Stomach (tissue), 9 donors: ENCODE results near the gene TCF12. TPM values are rescaled to one million over a fixed set of nuclear protein-coding genes. Genes with fewer than 3 reads are reported as not detected.

Experiments
- DNase-seq, 2 donors: peaks; one replicate each; pipeline versions ENCODE4 v3.0.0 to v3.0.0-alpha.2; 2013 to 2019
- H3K27ac ChIP-seq, 5 donors: fragments of 200-600 bp in 4 of 5; sonication (generic) in 4 of 5; one replicate each; pipeline ENCODE4 v1.5.1; 2013 to 2019; ENCODE audit warnings: mild to moderate bottlenecking in 1 of 5, moderate library complexity in 1 of 5
- H3K27me3 ChIP-seq, 3 donors: fragments of 200-600 bp; sonication (generic); one replicate each; pipeline ENCODE4 v1.5.1; 2017 to 2019; ENCODE audit warnings: mixed run types in 1 of 3
- H3K36me3 ChIP-seq, 4 donors: fragments of 200-600 bp; sonication (generic); 1 replicate in 3 of 4; 2 replicates in 1 of 4; pipeline ENCODE4 v1.5.1; 2016 to 2019
- H3K4me1 ChIP-seq, 4 donors: fragments of 200-600 bp; sonication (generic); one replicate each; pipeline ENCODE4 v1.5.1; 2016 to 2019
- H3K4me3 ChIP-seq, 4 donors: fragments of 200-600 bp; sonication (generic) in 3 of 4; one replicate each; pipeline ENCODE4 v1.5.1; 2016 to 2019; ENCODE audit warnings: mild to moderate bottlenecking in 1 of 4
- H3K9me3 ChIP-seq, 4 donors: fragments of 200-600 bp; sonication (generic); one replicate each; pipeline ENCODE4 v1.5.1; 2016 to 2019
- EP300 ChIP-seq: sonication (generic); formaldehyde crosslinking; IDR thresholded peaks from one replicate; pipeline ENCODE4 v1.6.1; 2017; ENCODE audit warnings: antibody characterized with exemption
- POLR2A ChIP-seq, 4 donors: fragments of 450-650 bp; IDR thresholded peaks; one replicate each; pipeline ENCODE4 v1.6.1; 2016; ENCODE audit warnings: antibody characterized with exemption in 4 of 4, control low read depth in 2 of 4, mild to moderate bottlenecking in 1 of 4, moderate library complexity in 1 of 4
- POLR2AphosphoS5 ChIP-seq, 3 donors: sonication (generic); formaldehyde crosslinking; IDR thresholded peaks; one replicate each; pipeline ENCODE4 v1.6.1; 2016; ENCODE audit warnings: antibody characterized with exemption in 3 of 3
- WGBS, 5 donors: extraction: QIAGEN DNeasy Blood & Tissue Kit in 3 of 5; methylation state at CpG; one replicate each; pipeline versions ENCODE4 v1.1.5 to v1.1.7; 2013 to 2018; 5-methylcytosine and 5-hydroxymethylcytosine counted together
- intact Hi-C: fragments of 100-400 bp; cut with DNase I; formaldehyde crosslinking; loops from one replicate; pipeline ENCODE4 v1.15.1; 2023; ENCODE audit warnings: low total_unique reads
- polyA plus RNA-seq, 3 donors: library from polyadenylated mRNA; stranded (reverse); fragments of 200-250 nt; gene quantifications; one replicate each; pipeline ENCODE4 v1.2.3, GENCODE V29; 2013
- total RNA-seq, 5 donors: library from RNA; depleted of rRNA; stranded (reverse); fragments of >200 nt; gene quantifications; one replicate each; pipeline versions ENCODE4 v1.1.0 to v1.2.3, GENCODE V29; 2014 to 2016
- TF ChIP-seq, protein P1 (sequence below), 7 experiments: fragments of 450-650 bp in 4 of 7; fragments of 200-600 bp in 3 of 7; sonication (generic) in 3 of 7; IDR thresholded peaks; one replicate each; pipeline ENCODE4 v1.5.1; 2016 to 2019; ENCODE audit warnings: antibody characterized with exemption in 7 of 7, control low read depth in 2 of 7, mild to moderate bottlenecking in 1 of 7
- donor health status: healthy with polysubstance abuse.
- donor health status: Bipolar disorder and iron deficiency.
- donor health status: healthy.

TCF12 gene
- total and polyA plus RNA-seq, 8 donors: 11.2 to 462 (median 130) TPM

DNA sequence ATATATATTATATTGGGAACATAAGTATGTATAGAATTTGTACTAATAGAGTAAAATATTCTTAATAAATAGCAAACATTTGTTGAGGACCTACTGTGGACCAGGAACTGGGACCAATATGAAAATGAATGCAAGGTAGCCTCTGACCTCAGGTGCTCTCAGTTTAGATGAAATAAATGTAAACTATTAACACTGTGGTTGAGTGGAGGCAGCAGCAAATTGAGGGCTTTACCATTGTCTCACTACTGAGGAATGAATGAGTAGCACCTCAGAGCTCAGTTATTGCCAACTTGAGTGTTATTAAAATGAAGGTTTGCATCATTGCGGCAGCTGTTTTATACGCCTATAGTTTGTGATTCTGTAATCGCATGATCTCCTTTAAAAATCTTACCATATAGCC is 366.9 kb downstream of the TCF12 start:
- intact Hi-C loops: no loop called here
- no peak overlapping the region for H3K4me3 ChIP-seq
- 91 to 99% (median 97%) methylated on average over 3 of the region's 3 CpGs for WGBS, 5 donors
- no peak for TF ChIP-seq EP300
- TF ChIP-seq POLR2AphosphoS5 (IDR thresholded peaks at IDR 0.05): no peak
- TF ChIP-seq, protein P1, sequence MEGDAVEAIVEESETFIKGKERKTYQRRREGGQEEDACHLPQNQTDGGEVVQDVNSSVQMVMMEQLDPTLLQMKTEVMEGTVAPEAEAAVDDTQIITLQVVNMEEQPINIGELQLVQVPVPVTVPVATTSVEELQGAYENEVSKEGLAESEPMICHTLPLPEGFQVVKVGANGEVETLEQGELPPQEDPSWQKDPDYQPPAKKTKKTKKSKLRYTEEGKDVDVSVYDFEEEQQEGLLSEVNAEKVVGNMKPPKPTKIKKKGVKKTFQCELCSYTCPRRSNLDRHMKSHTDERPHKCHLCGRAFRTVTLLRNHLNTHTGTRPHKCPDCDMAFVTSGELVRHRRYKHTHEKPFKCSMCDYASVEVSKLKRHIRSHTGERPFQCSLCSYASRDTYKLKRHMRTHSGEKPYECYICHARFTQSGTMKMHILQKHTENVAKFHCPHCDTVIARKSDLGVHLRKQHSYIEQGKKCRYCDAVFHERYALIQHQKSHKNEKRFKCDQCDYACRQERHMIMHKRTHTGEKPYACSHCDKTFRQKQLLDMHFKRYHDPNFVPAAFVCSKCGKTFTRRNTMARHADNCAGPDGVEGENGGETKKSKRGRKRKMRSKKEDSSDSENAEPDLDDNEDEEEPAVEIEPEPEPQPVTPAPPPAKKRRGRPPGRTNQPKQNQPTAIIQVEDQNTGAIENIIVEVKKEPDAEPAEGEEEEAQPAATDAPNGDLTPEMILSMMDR (IDR thresholded peaks at IDR 0.05): no peak
- no peak for TF ChIP-seq POLR2A (IDR thresholded peaks at IDR 0.05)
- H3K27me3 ChIP-seq: no peaks in the 10 kb centered on the region
- H3K4me1 ChIP-seq: no peaks in the 10 kb centered on the region
- peaks cover 31 to 94% (median 86%) of the 10 kb centered on the region in 4 donors for H3K36me3 ChIP-seq
- H3K27ac ChIP-seq: no peak overlapping the region
- no peak for DNase-seq
- H3K9me3 ChIP-seq: no peaks in the 10 kb centered on the region

DNA sequence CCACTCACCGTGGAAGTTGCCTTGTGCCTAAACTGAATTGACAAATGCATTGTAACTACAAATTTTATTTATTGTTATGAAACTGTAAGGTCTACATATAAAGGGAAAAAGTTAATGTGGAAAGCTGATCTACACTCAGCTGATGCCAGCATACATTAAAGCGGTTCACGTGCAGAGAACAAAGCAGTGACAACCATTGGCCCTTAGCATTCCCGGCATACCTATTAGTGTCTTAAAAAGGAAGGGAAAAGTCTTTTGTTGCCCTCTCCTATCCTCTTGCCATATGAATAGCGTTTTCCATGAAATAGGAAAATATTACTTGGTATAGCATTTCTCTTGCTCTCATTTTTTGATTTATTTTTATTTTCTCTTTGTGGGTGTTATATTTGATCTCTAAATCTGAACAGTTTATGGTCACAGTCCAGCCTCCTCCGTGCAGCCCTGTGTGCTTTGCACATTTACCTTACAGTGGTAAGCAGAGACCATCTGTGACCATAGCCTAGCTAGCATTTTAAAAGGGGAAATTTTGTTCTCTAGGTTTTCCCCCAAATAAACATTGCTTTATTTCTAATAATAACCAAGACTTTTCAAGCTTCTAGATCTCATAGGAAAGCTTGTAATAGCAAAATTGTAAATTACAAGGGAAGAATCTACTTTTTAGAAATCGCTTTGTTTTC is 368.1 kb downstream of the TCF12 start:
- Histone ChIP-seq H3K27ac (no peak overlapping the region), H3K4me3 (no peak overlapping the region), H3K36me3 (peaks cover 31 to 98% (median 86%) of the 10 kb centered on the region in 4 donors), H3K27me3 (no peaks in the 10 kb centered on the region), H3K4me1 (no peaks in the 10 kb centered on the region), H3K9me3 (no peaks in the 10 kb centered on the region)
- no peak for DNase-seq
- TF ChIP-seq POLR2AphosphoS5 (IDR thresholded peaks at IDR 0.05) (no peak), EP300 (no peak)
- TF ChIP-seq, protein P1 (IDR thresholded peaks at IDR 0.05): no peak
- WGBS, 5 donors: 89 to 93% (median 91%) methylated on average over 7 of the region's 7 CpGs
- intact Hi-C loops: no loop called here

DNA sequence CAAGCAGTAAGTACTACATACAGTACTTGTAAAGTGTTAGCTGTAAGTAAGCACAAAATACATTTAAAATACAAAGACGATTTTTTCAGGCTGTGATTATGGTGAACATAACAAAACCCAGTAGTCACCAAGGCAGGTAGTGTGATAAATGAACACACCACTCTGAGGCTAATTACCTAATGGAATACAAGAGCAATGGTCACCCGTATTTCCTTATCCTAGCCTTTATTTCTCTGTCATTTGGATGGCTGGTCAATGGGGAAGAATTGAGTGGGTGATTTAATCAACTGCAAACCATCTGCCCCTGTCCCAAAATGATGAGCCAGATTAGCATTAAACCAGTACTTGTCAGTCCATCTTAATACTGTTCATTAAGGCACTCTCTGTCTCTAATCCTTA is 368.7 kb downstream of the TCF12 start:
- Histone ChIP-seq H3K4me3 (no peak overlapping the region), H3K27me3 (no peaks in the 10 kb centered on the region), H3K36me3 (peaks cover 31 to 95% (median 82%) of the 10 kb centered on the region in 4 donors), H3K27ac (no peak overlapping the region), H3K9me3 (no peaks in the 10 kb centered on the region), H3K4me1 (no peaks in the 10 kb centered on the region)
- no peak for DNase-seq
- intact Hi-C loops: no loop called here
- WGBS, 5 donors: 58 to 78% (median 75%) methylated on average over 2 of the region's 2 CpGs
- no peak for TF ChIP-seq POLR2A (IDR thresholded peaks at IDR 0.05)
- TF ChIP-seq, protein P1 (IDR thresholded peaks at IDR 0.05): no peak
- TF ChIP-seq EP300: no peak
- TF ChIP-seq POLR2AphosphoS5 (IDR thresholded peaks at IDR 0.05): no peak

DNA sequence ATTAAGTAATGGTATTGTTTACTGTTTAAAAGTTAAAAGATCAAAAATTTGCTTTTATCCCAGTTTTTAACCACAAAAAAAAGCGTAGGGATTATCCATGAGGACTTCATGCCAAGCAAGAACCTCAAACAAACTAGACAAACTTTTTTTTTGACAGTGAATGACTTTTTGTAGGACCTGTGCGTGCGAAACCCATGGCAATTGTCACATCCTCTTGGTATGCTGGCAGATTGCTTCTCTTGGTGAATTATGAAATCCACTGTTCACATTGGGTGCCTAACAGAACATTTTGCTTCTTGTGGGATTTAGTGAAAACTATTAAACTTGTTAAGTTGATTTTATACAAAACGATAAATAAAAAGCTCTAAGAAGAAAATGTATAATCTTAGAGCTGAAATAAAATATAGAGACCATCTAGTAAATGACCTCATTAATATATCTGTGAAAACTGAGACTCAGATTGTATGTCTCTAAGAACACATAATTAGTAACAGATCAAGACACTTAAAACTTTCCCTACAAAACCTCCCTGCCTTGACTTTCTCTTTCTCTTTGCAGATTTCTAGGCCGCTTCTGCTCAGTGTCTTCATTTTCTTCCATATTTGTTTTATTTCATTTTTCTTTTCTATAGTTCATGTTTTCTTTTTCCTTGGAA is 370.6 kb downstream of the TCF12 start:
- DNase-seq: no peak
- Histone ChIP-seq H3K4me3 (no peak overlapping the region), H3K27me3 (no peaks in the 10 kb centered on the region), H3K36me3 (peaks cover 19 to 76% (median 63%) of the 10 kb centered on the region in 4 donors), H3K9me3 (no peaks in the 10 kb centered on the region), H3K27ac (no peak overlapping the region), H3K4me1 (no peaks in the 10 kb centered on the region)
- WGBS, 5 donors: 74 to 87% (median 83%) methylated on average over 5 of the region's 5 CpGs
- no peak for TF ChIP-seq POLR2AphosphoS5 (IDR thresholded peaks at IDR 0.05)
- TF ChIP-seq, protein P1 (IDR thresholded peaks at IDR 0.05): no peak
- TF ChIP-seq EP300: no peak
- TF ChIP-seq POLR2A (IDR thresholded peaks at IDR 0.05): no peak
- intact Hi-C loops: no loop called here
